Activated CD4-positive, alpha-beta T cell treated with anti-CD3 and anti-CD28 coated beads, Interleukin-2, amount 50 U/mL, for 24 hours (primary cell): ENCODE data around the gene PPP4C.
"Not testable (repeated sequence)": the region's sequence is repeated elsewhere in the genome, so short reads cannot be mapped to it uniquely, and the experiment has no call there.

Experiments
- DNase-seq, 2 donors: peaks; one replicate each; pipeline ENCODE4 v3.0.0-alpha.2; 2020; ENCODE audit warnings: low read depth in 1 of 2, low spot score in 1 of 2

Gene PPP4C

GRCh38 chr16:30122604-30123160, 46.9 kb downstream of the PPP4C start:
- DNase-seq = no peak

- DNase-seq = no peak
Observed at GRCh38 chr16:30124985-30125379, 49.2 kb downstream of the PPP4C start.

GRCh38 chr16:30125690-30126089, 49.9 kb downstream of the PPP4C start:
- not testable (repeated sequence) for DNase-seq

GRCh38 chr16:30127993-30128392, 52.2 kb downstream of the PPP4C start:
- no peak for DNase-seq

- DNase-seq = no peak
Observed at GRCh38 chr16:30131869-30132475, 56.2 kb downstream of the PPP4C start.

- no peak for DNase-seq
Observed at GRCh38 chr16:30132591-30132990, 56.8 kb downstream of the PPP4C start.
